ENCODE data around the gene CHRM1. TPM values are rescaled to one million over a fixed set of nuclear protein-coding genes. Genes with fewer than 3 reads are reported as not detected.

CHRM1 gene
- total RNA-seq, 2 donors from 2014 or later: 38.1 to 107 TPM

- H3K36me3 ChIP-seq: peaks cover 0 to 10% of the 10 kb centered on the region in 2 donors
- no peaks in the 10 kb centered on the region for H3K9me3 ChIP-seq
- H3K4me3 ChIP-seq: peak overlapping the region in 1 of 2 donors; percentile 78
- TF ChIP-seq POLR2AphosphoS5 (IDR thresholded peaks at IDR 0.05) (peak; percentile 51), POLR2A (IDR thresholded peaks at IDR 0.05) (no peak)
- TF ChIP-seq, protein P1, sequence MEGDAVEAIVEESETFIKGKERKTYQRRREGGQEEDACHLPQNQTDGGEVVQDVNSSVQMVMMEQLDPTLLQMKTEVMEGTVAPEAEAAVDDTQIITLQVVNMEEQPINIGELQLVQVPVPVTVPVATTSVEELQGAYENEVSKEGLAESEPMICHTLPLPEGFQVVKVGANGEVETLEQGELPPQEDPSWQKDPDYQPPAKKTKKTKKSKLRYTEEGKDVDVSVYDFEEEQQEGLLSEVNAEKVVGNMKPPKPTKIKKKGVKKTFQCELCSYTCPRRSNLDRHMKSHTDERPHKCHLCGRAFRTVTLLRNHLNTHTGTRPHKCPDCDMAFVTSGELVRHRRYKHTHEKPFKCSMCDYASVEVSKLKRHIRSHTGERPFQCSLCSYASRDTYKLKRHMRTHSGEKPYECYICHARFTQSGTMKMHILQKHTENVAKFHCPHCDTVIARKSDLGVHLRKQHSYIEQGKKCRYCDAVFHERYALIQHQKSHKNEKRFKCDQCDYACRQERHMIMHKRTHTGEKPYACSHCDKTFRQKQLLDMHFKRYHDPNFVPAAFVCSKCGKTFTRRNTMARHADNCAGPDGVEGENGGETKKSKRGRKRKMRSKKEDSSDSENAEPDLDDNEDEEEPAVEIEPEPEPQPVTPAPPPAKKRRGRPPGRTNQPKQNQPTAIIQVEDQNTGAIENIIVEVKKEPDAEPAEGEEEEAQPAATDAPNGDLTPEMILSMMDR (IDR thresholded peaks at IDR 0.05): no peak
- H3K4me1 ChIP-seq (replicated peaks): peaks cover 23% of the 10 kb centered on the region
- peak overlapping the region; percentile 99 to 100 for H3K27ac ChIP-seq
- no peaks in the 10 kb centered on the region for H3K27me3 ChIP-seq (replicated peaks; ENCODE audit: insufficient read depth)
- intact Hi-C loops (cut with DNase I): no loop called here
- 32% methylated on average over 7 of the region's 7 CpGs for WGBS
- DNase-seq (ENCODE audit: low spot score): peak; percentile 72
These were observed 41.8 kb downstream of the CHRM1 start for GRCh38 chr11:62879235-62879978.

GRCh38 chr11:62876712-62877111 lies 44.5 kb downstream of the CHRM1 start:
- Histone ChIP-seq H3K9me3 (no peaks in the 10 kb centered on the region), H3K4me1 (replicated peaks) (peaks cover 16% of the 10 kb centered on the region), H3K4me3 (no peak overlapping the region), H3K36me3 (no peaks in the 10 kb centered on the region), H3K27ac (peak overlapping the region; percentile 15 to 47), H3K27me3 (replicated peaks; ENCODE audit: insufficient read depth) (no peaks in the 10 kb centered on the region)
- TF ChIP-seq POLR2AphosphoS5 (IDR thresholded peaks at IDR 0.05) (peak; percentile 63), POLR2A (IDR thresholded peaks at IDR 0.05) (no peak)
- TF ChIP-seq, protein P1 (IDR thresholded peaks at IDR 0.05): no peak
- intact Hi-C loops (cut with DNase I): no loop called here
- 64% methylated on average over 6 of the region's 6 CpGs for WGBS
- no peak for DNase-seq (ENCODE audit: low spot score)

- DNase-seq (ENCODE audit: low spot score): no peak
- Histone ChIP-seq H3K9me3 (no peaks in the 10 kb centered on the region), H3K36me3 (no peaks in the 10 kb centered on the region), H3K27ac (peak overlapping the region in 1 of 2 donors; percentile 47), H3K4me3 (no peak overlapping the region), H3K27me3 (replicated peaks; ENCODE audit: insufficient read depth) (no peaks in the 10 kb centered on the region), H3K4me1 (replicated peaks) (peaks cover 16% of the 10 kb centered on the region)
- TF ChIP-seq, protein P1 (IDR thresholded peaks at IDR 0.05): no peak
- TF ChIP-seq POLR2AphosphoS5 (IDR thresholded peaks at IDR 0.05) (no peak), POLR2A (IDR thresholded peaks at IDR 0.05) (no peak)
- 94% methylated on average over 7 of the region's 7 CpGs for WGBS
- intact Hi-C loops (cut with DNase I): no loop called here
These were observed 45.3 kb downstream of the CHRM1 start for GRCh38 chr11:62875698-62876478.

DNA sequence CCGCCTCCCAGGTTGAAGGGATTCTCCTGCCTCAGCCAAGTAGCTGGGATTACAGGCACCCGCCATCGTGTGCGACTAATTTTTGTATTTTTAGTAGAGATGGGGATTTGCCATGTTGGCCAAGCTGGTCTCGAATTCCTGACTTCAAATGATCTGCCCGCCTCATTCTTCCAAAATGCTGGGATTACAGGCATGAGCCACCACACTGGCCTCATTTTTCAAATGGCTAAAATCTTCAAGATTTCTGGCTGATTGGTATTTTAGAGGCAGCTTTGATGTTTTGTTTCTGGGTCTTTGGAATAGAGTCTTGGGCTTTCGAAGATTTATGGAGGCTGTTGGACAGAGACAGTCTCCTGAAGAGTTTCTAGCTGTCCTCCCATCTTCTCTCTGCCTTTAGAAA lies 46.3 kb downstream of the CHRM1 start:
- H3K27ac ChIP-seq: no peak overlapping the region
- peaks cover 11% of the 10 kb centered on the region for H3K4me1 ChIP-seq (replicated peaks)
- H3K4me3 ChIP-seq: no peak overlapping the region
- no peaks in the 10 kb centered on the region for H3K27me3 ChIP-seq (replicated peaks; ENCODE audit: insufficient read depth)
- DNase-seq (ENCODE audit: low spot score): no peak
- no peaks in the 10 kb centered on the region for H3K9me3 ChIP-seq
- no peaks in the 10 kb centered on the region for H3K36me3 ChIP-seq
- intact Hi-C loops (cut with DNase I): no loop called here
- WGBS: 93% methylated on average over 7 of the region's 7 CpGs
- no peak for TF ChIP-seq POLR2AphosphoS5 (IDR thresholded peaks at IDR 0.05)
- TF ChIP-seq, protein P1 (IDR thresholded peaks at IDR 0.05): no peak
- TF ChIP-seq POLR2A (IDR thresholded peaks at IDR 0.05): no peak
